Measurements from ENCODE around the gene ZNF219. TPM values are rescaled to one million over a fixed set of nuclear protein-coding genes. Genes with fewer than 3 reads are reported as not detected.

ZNF219 gene
- total RNA-seq, 1 experiment from 2014 or later = 16.6 TPM

GRCh38 chr14:21073921-21074320 lies 24.5 kb downstream of the ZNF219 start:
- no peaks in the 10 kb centered on the region for H4K20me1 ChIP-seq (ENCODE audit: insufficient read depth)
- no peak overlapping the region for H3K9ac ChIP-seq (ENCODE audit: low read length)
- H3K4me2 ChIP-seq (ENCODE audit: low read length) = no peak overlapping the region
- BruUV-seq (replicated peaks) = no TSS peak
- DNase-seq (ENCODE audit: low read depth, low spot score) = no peak
- H3K4me1 ChIP-seq (ENCODE audit: control insufficient read depth in 1 of 2, insufficient read depth in 2 of 2, low read length in 2 of 2) = peaks cover 7 to 22% of the 10 kb centered on the region in 2 experiments
- H3K4me3 ChIP-seq (replicated peaks in 1 of 2; ENCODE audit: low read depth in 1 of 2, low read length in 2 of 2) = no peak overlapping the region
- no peaks in the 10 kb centered on the region for H3K9me2 ChIP-seq (ENCODE audit: insufficient read depth)
- intact Hi-C loops (cut with micrococcal nuclease) = no loop called here
- H2AFZ ChIP-seq (ENCODE audit: low read depth, low read length, poor library complexity, severe bottlenecking) = no peak overlapping the region
- TF ChIP-seq EZH2phosphoT487 (IDR thresholded peaks at IDR 0.05; ENCODE audit: borderline replicate concordance) (no peak), CTCF (IDR thresholded peaks at IDR 0.05 in 2 of 3, conservative IDR thresholded peaks at IDR 0.05 in 1 of 3; ENCODE audit: borderline replicate concordance in 1 of 3, insufficient read depth in 1 of 3, low read depth in 2 of 3, low read length in 2 of 3) (no peak), ZFX (IDR thresholded peaks at IDR 0.05) (no peak), POLR2AphosphoS5 (IDR thresholded peaks at IDR 0.05; ENCODE audit: low read depth, low read length) (no peak), RAD21 (IDR thresholded peaks at IDR 0.05; ENCODE audit: low read depth) (no peak), YY1 (IDR thresholded peaks at IDR 0.05; ENCODE audit: extremely low read depth, insufficient replicate concordance, low read depth, low read length) (no peak), ZNF274 (IDR thresholded peaks at IDR 0.05; ENCODE audit: low read depth, low read length) (no peak), ZBTB33 (IDR thresholded peaks at IDR 0.05; ENCODE audit: extremely low read depth, insufficient replicate concordance, low read length) (no peak), EGR1 (IDR thresholded peaks at IDR 0.05; ENCODE audit: low read depth) (no peak), REST (IDR thresholded peaks at IDR 0.05; ENCODE audit: low read depth) (no peak), JUND (IDR thresholded peaks at IDR 0.05) (no peak), POLR2A (IDR thresholded peaks at IDR 0.05; ENCODE audit: borderline replicate concordance, extremely low read depth, insufficient read depth, insufficient read length) (no peak), SRF (IDR thresholded peaks at IDR 0.05; ENCODE audit: low read depth) (no peak), ELF1 (IDR thresholded peaks at IDR 0.05; ENCODE audit: borderline replicate concordance, low read depth) (no peak), MAX (IDR thresholded peaks at IDR 0.05) (no peak), EZH2 (IDR thresholded peaks at IDR 0.05) (no peak), FOSL1 (IDR thresholded peaks at IDR 0.05; ENCODE audit: low read depth) (no peak), CBX3 (IDR thresholded peaks at IDR 0.05; ENCODE audit: low read depth) (no peak), TCF7L2 (IDR thresholded peaks at IDR 0.05; ENCODE audit: borderline replicate concordance, extremely low read depth, insufficient read depth, insufficient read length) (no peak), ATF3 (IDR thresholded peaks at IDR 0.05) (no peak)
- H3K27me3 ChIP-seq (ENCODE audit: insufficient read depth, low read length) = 0 out of 2 replicates have a peak, but pooled peaks cover 4% of the 10 kb centered on the region
- H3K27ac ChIP-seq (ENCODE audit: low read depth, low read length) = no peak overlapping the region
- CTCF ChIA-PET = no interaction called here
- H3K36me3 ChIP-seq (ENCODE audit: control insufficient read depth in 1 of 2, insufficient read depth in 2 of 2, low read length in 2 of 2) = no peaks in the 10 kb centered on the region; a peak in 1 of 4 replicates
- no peak for ATAC-seq
- POLR2A ChIA-PET = no interaction called here
- no peaks in the 10 kb centered on the region for H3K9me3 ChIP-seq (ENCODE audit: control insufficient read depth in 1 of 2, insufficient read depth in 1 of 2, low read depth in 1 of 2, low read length in 2 of 2)
- RAD21 ChIA-PET (ENCODE audit: low non-redundant PET in 1 of 2, low total read pairs in 2 of 2, uncharacterized antibody in 2 of 2, unreplicated experiment in 2 of 2) = no interaction called here
- H3K79me2 ChIP-seq (ENCODE audit: insufficient read depth, low read length) = no peaks in the 10 kb centered on the region

Measured in HCT116 (cell line).